Fibroblast of skin of left biceps (primary cell): ENCODE results near the gene RRH.
"Not testable (repeated sequence)": the region's sequence is repeated elsewhere in the genome, so short reads cannot be mapped to it uniquely, and the experiment has no call there.

Source experiments
- DNase-seq, 2 experiments: peaks; one replicate each; pipeline ENCODE4 v3.0.0-alpha.2; 2013; ENCODE audit warnings: low read depth in 2 of 2

Gene RRH

GRCh38 chr4:109827672-109828071, at the start of gene RRH:
RRH (plus strand) TSS chr4:109827972; CDS start chr4:109828028, 56 bp downstream.
- DNase-seq, result no peak

- not testable (repeated sequence) for DNase-seq
These were observed 45.7 kb upstream of the RRH start for GRCh38 chr4:109782092-109782491.

DNA sequence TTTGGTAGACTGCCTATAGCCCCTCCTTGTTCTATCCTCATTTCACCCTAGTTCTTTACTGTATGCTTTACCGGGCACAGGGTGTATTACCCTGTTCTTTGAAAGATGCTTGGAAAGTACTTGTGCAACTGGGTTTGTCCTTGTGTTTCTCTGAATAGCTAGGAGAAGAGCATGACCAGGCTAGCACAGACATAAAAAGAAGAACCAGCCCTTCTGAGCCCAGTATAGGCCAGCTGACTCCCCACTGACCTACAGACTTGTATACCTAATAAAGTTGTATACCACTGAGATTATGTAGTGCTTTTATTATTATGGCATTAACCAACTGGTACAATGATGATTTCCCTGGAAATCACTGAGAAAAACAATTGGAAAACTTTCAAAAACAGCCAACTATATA, 40.9 kb upstream of the RRH start:
- no peak for DNase-seq

- no peak for DNase-seq
These were observed 40.0 kb upstream of the RRH start for GRCh38 chr4:109787807-109788206.

- DNase-seq, result no peak
These were observed 32.7 kb upstream of the RRH start for GRCh38 chr4:109795059-109795458.

- DNase-seq, result no peak
These were observed 28.9 kb upstream of the RRH start for GRCh38 chr4:109798866-109799265.

DNA sequence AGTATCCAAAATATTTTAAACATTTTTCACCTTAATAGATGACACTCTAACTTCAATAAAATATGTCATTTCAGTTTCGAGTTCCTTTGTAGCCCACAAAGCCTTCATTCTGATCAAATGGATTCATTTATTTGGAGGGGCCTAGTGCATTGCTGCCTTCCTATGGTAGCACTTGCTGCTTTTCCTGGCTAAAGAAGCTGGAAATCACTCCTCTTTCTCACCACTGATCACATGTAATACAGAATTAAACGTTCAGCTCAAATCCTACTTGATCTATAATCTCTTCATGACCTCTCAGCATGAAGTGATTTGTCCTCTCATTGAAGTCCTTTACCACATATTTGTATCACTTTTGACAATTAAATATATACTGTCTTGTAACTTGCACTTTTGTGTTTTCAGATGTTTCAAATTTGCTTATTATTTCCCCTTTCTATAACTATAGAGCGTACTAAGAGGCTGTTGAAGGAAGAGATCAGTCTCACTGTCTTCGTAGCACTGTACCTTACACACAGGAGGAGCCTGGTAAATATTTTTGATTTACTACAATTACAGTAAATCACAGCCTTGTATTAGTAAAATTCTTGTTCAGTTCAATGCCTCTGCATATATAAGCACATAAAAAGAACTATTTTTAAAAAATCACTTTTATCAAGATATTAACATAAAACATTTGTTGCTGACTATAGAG, 26.5 kb upstream of the RRH start:
- DNase-seq, result no peak

DNA sequence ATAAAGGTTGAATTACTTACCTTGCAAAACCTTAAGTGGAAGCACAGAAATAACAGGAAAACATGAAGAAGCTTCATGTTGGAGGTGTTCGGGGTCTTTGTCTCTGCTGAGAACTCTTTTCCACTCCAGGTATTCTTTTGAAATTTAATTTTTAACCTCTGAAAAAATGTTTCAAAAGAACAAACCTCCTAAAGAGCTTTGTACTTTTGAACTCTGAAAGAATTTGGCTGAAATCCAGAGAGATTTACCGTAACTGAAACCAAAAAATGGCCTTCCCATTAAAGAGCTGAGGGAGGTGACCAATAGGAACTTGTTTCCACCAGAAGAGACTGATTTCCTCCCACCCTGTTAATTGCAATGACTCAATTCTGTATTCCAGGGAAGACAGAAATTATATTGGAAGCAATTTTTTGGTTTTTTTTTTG, 25.9 kb upstream of the RRH start, which contains the start of gene CFI:
Gene CFI (minus strand): TSS at position 105 of the 425 bp plus-strand sequence. CDS start 28 bp downstream, at position 77.
- peak; percentile 53 to 64 for DNase-seq

- DNase-seq, result peak; percentile 25 to 29
These were observed 23.7 kb upstream of the RRH start for GRCh38 chr4:109803924-109804571.

DNA sequence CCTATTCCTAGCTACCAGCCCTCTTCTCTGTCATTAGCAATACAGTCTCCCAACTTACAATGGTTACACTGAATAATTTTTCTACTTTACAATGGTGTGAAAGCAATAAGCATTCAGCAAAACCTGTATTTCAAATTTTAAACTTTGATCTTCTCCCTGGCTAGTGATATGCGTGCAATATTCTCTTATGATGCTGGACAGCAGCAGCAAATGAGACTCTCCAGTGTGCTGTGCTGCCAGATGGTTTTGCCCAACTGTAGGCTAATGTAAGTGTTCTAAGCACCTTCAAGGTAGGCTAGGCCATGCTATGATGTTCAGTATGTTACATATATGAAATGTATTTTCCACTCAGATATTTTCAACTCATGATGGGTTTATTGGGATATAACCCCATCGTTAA, 18.1 kb upstream of the RRH start:
- no peak for DNase-seq

DNA sequence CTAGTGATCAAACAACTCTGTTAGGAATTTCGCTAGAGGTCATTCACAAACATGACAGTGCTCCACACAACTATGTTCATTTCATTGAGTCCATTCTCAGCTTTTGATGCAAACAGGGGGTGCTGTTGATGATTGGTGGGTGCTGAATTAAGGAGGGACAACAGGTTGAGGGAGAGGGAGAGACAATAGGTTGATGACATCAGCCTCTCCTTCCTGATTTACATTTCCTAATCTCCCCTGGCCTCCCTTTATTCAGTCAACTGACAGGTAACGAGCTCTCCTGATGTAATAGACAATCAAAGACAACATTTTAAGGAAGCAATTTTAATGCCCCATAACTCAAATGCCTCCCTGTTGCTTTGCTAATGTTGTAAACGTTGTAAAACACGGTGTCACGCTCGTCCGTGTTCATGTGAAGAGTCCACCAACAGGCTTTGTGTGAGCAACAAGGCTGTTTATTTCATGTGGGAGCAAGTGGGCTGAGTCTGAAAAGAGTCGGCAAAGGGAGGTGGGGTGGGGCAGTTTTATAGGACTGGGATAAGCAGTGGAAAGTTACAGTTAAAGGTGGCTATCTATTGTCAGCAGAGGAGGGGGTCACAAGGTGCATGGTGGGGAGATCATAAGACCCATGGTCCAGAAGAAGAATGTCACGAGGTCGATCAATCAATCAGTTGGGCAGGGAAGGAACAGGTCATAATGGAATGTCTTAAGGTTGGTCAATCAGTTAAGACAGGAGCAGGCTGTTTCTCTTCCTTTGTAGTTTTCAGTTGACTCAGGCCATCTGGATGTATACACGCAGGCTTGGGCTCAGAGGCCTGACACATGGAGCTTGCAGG, 17.0 kb upstream of the RRH start:
- DNase-seq, result no peak

DNA sequence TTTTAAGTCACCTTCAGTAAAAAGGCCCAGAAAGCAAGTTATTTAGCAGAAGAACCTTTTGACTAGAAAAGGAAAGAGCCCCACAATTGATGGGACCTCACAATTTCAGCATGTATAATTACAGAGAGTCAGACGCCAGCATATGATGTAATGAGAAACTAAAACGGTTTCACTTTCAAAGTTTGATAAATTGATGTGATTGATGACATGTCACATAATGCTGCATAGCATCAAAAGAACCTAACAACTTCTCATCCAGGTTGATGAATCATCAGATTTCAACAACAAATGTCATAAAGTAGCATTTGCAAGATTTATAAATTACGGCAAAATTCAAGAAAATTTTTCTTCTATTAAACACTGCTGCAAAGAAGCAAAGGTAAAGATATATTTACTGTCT, 16.1 kb upstream of the RRH start:
- no peak for DNase-seq

GRCh38 chr4:109815151-109816081, 12.4 kb upstream of the RRH start, which contains the start of gene GAR1:
GAR1 (plus strand) TSS chr4:109815762; CDS start chr4:109816165, 403 bp downstream.
- peak; percentile 64 to 70 for DNase-seq

DNA sequence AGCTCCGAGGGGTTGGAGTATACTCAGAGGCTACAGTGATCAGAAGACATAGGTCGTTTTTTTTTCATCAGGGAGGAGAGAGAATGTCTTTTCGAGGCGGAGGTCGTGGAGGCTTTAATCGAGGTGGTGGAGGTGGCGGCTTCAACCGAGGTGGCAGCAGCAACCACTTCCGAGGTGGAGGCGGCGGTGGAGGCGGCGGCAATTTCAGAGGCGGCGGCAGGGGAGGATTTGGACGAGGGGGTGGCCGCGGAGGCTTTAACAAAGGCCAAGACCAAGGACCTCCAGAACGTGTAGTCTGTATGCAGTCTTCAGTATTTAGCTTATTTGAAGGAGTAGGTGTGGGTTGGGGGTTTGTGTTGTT, 11.7 kb upstream of the RRH start:
- no peak for DNase-seq

GRCh38 chr4:109816894-109817293, 10.9 kb upstream of the RRH start:
- DNase-seq, result no peak

GRCh38 chr4:109818268-109818667, 9.5 kb upstream of the RRH start:
- DNase-seq, result no peak

- no peak for DNase-seq
These were observed 7.2 kb upstream of the RRH start for GRCh38 chr4:109820563-109820962.

GRCh38 chr4:109821185-109821584, 6.6 kb upstream of the RRH start:
- no peak for DNase-seq

GRCh38 chr4:109826719-109827118, 1.1 kb upstream of the RRH start:
- DNase-seq, result no peak

- DNase-seq, result no peak
These were observed 6.0 kb downstream of the RRH start for GRCh38 chr4:109833756-109834155.

DNA sequence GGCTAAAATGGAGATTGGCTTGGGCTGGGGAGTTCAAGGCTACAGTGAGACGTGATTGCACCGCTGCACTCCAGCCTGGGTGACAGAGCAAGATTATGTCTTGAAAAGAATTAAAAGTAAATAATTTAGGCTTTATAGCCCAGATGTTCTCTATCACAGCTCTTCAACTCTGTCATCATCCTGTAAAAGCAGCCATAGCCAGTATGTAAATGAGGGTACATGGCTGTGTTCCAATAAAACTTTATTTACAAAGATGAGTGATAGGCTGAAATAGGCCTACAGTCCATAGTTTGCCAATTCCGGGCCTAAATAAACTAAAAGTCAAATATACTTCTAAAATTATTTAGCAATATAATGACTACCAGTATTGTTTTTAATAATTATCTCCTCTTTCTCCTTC, 9.2 kb downstream of the RRH start:
- no peak for DNase-seq
